ENCODE data around the gene HIGD1B. TPM values are rescaled to one million over a fixed set of nuclear protein-coding genes. Genes with fewer than 3 reads are reported as not detected.

Gene HIGD1B
- total and polyA plus RNA-seq, 10 of the 15 experiments (the other 5 are each of a cell fraction or from before 2014, with no cell fraction given): 1.0 TPM; not detected in 9

DNA sequence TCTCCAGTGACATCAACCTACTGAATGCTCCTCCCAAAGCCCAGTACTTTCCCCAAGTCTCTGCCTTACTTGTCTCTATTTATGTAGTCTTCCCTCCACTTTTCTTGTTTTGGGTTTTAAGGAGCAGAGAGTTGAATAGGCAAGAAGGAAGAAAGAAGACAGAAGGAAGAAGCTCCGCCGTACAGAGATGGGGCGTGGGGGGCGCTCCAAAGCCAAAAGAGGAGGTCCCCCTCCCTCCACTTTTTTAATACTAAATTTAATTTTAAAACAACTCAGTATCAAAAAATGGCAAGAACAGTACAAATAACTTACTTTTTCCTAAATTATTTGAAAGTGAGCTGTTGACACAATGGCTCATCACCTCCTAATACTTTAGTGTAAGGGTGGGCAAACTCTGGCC is 47.0 kb downstream of the HIGD1B start (continued):
- TF ChIP-seq MEF2B (IDR thresholded peaks at IDR 0.05; ENCODE audit: partially characterized antibody, poor library complexity, severe bottlenecking) (no peak), HDAC6 (IDR thresholded peaks at IDR 0.05; ENCODE audit: unreplicated experiment) (no peak), MTA2 (IDR thresholded peaks at IDR 0.05; ENCODE audit: low read depth) (no peak), ATF7 (IDR thresholded peaks at IDR 0.05; ENCODE audit: low read depth) (no peak), POU2F2 (IDR thresholded peaks at IDR 0.05; ENCODE audit: borderline replicate concordance, low read depth, low read length) (no peak), ZNF207 (IDR thresholded peaks at IDR 0.05; ENCODE audit: borderline replicate concordance) (no peak), KAT2A (conservative IDR thresholded peaks at IDR 0.05; ENCODE audit: control insufficient read depth, low read depth, low read length) (no peak), MEF2A (IDR thresholded peaks at IDR 0.05; ENCODE audit: insufficient read depth, low read depth, low read length) (no peak), SP1 (IDR thresholded peaks at IDR 0.05; ENCODE audit: low read depth, low read length) (no peak)
- TF ChIP-seq, protein P1, sequence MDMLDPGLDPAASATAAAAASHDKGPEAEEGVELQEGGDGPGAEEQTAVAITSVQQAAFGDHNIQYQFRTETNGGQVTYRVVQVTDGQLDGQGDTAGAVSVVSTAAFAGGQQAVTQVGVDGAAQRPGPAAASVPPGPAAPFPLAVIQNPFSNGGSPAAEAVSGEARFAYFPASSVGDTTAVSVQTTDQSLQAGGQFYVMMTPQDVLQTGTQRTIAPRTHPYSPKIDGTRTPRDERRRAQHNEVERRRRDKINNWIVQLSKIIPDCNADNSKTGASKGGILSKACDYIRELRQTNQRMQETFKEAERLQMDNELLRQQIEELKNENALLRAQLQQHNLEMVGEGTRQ (IDR thresholded peaks at IDR 0.05; ENCODE audit: borderline replicate concordance, low read depth, low read length): no peak

- intact Hi-C loops (cut with micrococcal nuclease; ENCODE audit: unreplicated experiment): no loop called here
- Histone ChIP-seq H3K4me3 (peak overlapping the region; percentile 87), H3K9me3 (replicated peaks; ENCODE audit: control insufficient read depth, insufficient read depth, low read length) (no peaks in the 10 kb centered on the region), H3K4me1 (ENCODE audit: control insufficient read depth, insufficient read depth, low read length) (peaks cover 3% of the 10 kb centered on the region; the same call in 1 of the 2 replicates), H2AFZ (ENCODE audit: control insufficient read depth, low read depth, low read length) (peak overlapping the region; percentile 99), H3K27me3 (replicated peaks in 1 of 2; ENCODE audit: control insufficient read depth in 2 of 2, insufficient read depth in 2 of 2, low read length in 1 of 2) (no peaks in the 10 kb centered on the region), H3K36me3 (ENCODE audit: control insufficient read depth in 2 of 2, insufficient read depth in 2 of 2, low read length in 1 of 2) (peaks cover 0 to 7% of the 10 kb centered on the region in 2 experiments; a peak in 2 of 4 replicates), H3K27ac (ENCODE audit: control insufficient read depth, insufficient read depth) (peak overlapping the region; percentile 97), H4K20me1 (ENCODE audit: control insufficient read depth, insufficient read depth) (no peaks in the 10 kb centered on the region), H3K9ac (ENCODE audit: control insufficient read depth, insufficient read depth, low read length) (peak overlapping the region; percentile 87), H3K4me2 (ENCODE audit: control insufficient read depth, insufficient read depth) (peak overlapping the region; percentile 94), H3K79me2 (ENCODE audit: control insufficient read depth, insufficient read depth, low read length) (peaks cover 35% of the 10 kb centered on the region)
- POLR2A ChIA-PET: interaction anchor here (1.0 to 1.5 kb wide), 6 partner anchors 14 to 250 kb away, joined by 3 to 6 read pairs (median 4); partner anchors contain the start of gene HEXIM1
- CTCF ChIA-PET: interaction anchor here (0.6 to 3.2 kb wide), 6 partner anchors 20 to 299 kb away, joined by 3 to 18 read pairs (median 4); no protein-coding TSS in a partner anchor
- ATAC-seq (no peak), FAIRE-seq (no peak), DNase-seq (ENCODE audit: low read depth, low spot score) (no peak)
- RAD21 ChIA-PET (ENCODE audit: unreplicated experiment): interaction anchor here (1.0 to 1.5 kb wide), 3 partner anchors 21 to 237 kb away, joined by 3 to 6 read pairs (median 4); partner anchors contain the start of gene ACBD4
- WGBS (ENCODE audit: insufficient coverage, insufficient replicate concordance, low lambda C conversion rate, missing lambda C conversion rate): under 1% methylated on average over 7 of the region's 7 CpGs
- TF ChIP-seq SPI1 (IDR thresholded peaks at IDR 0.05; ENCODE audit: borderline replicate concordance, insufficient read depth, low read depth, low read length) (peak; percentile 86; the same call in 1 of the 2 replicates), ZNF24 (IDR thresholded peaks at IDR 0.05) (peak; percentile 54; the same call in 1 of the 2 replicates), GABPA (IDR thresholded peaks at IDR 0.05; ENCODE audit: low read depth) (peak; percentile 81; the same call in 1 of the 2 replicates), IRF4 (IDR thresholded peaks at IDR 0.05; ENCODE audit: low read depth, low read length) (0 out of 2 replicates have a peak, but pooled peaks have one; percentile 10), ZBED1 (IDR thresholded peaks at IDR 0.05; ENCODE audit: borderline replicate concordance) (no peak)
- in situ Hi-C loops (cut with MboI): no loop called here
- SMC1A ChIA-PET (ENCODE audit: uncharacterized antibody, unreplicated experiment): interaction anchor here (0.8 to 1.7 kb wide), 6 partner anchors 11 to 299 kb away, joined by 3 to 7 read pairs (median 4); no protein-coding TSS in a partner anchor
- BruUV-seq (replicated peaks): TSS peak; percentile 91
Measured at GRCh38 chr17:44898768-44899073, 51.0 kb downstream of the HIGD1B start.

Measured in GM12878 (cell line).